22Rv1 (cell line): ENCODE results near the gene MYLK.

Experiments used
- CTCF ChIP-seq: fragments of 450-650 bp; IDR thresholded peaks from 2 replicates; pipeline ENCODE4 v1.5.1; 2017; ENCODE audit warnings: mild to moderate bottlenecking
- ZFX ChIP-seq: fragments of 450-650 bp; IDR thresholded peaks from 2 replicates; pipeline ENCODE4 v1.6.1; 2017; ENCODE audit warnings: antibody characterized with exemption, borderline replicate concordance

- TF ChIP-seq CTCF (no peak), ZFX (no peak)
These were observed 109.7 kb downstream of the MYLK start for GRCh38 chr3:123774474-123774873.
